HG02763 (cell line): ENCODE measurements around the gene TSNAXIP1.
A peak's percentile ranks its signal among the peaks of the same experiment; 100 is the strongest.

Experiments used
- ATAC-seq: cut with Tn5 transposase; IDR thresholded peaks from one replicate; pipeline ENCODE4 v1.9.1; 2021; ENCODE audit warnings: mild to moderate bottlenecking, moderate library complexity; ENCODE audit not compliant: unreplicated experiment

The TSNAXIP1 gene, protein sequence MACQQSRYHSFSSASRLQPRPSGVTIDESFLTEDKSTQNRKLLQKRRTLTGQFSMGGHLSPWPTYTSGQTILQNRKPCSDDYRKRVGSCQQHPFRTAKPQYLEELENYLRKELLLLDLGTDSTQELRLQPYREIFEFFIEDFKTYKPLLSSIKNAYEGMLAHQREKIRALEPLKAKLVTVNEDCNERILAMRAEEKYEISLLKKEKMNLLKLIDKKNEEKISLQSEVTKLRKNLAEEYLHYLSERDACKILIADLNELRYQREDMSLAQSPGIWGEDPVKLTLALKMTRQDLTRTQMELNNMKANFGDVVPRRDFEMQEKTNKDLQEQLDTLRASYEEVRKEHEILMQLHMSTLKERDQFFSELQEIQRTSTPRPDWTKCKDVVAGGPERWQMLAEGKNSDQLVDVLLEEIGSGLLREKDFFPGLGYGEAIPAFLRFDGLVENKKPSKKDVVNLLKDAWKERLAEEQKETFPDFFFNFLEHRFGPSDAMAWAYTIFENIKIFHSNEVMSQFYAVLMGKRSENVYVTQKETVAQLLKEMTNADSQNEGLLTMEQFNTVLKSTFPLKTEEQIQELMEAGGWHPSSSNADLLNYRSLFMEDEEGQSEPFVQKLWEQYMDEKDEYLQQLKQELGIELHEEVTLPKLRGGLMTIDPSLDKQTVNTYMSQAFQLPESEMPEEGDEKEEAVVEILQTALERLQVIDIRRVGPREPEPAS

DNA sequence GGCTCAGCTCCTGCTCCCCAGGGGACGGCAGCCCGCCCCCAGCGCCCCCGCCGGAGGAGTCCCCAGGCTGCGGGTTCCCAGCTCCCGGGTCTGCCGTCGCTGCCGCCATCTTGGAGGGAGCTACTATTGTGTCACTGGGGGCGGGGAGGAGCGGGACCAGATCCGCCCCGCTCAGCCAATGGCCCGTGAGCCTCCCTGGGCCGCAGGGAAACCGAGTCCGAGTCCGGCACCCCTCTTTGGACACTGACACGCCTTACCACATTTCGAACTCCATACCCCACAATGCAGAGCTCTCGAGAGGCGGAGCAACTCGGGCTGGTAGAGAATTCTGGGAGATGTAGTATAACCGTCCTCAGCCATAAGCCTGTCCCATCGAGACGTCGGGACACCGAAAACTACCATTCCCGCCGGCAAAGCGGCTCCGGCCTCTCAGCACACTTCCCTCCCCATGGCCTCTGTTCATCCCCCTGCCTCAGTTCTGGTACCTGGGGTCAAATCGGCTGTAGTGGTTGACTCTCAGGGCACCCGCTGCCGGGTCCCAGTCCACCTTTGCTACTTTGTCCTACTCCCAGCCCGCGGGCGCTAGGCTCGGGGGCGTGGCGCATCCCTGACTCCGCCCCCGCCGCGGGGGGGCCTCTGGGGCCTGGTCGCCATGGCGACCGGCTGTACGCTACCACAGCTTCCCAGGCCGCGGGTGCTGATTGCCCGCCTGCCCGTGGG is at the start of gene TSNAXIP1, which contains the start of gene RANBP10:
TSNAXIP1 (plus strand) TSS at position 462 of the 720 bp plus-strand sequence. CDS start 261 bp downstream, outside the sequence.
RANBP10 (minus strand) TSS at position 133 of the 720 bp plus-strand sequence; CDS start at position 109, 24 bp downstream.
- ATAC-seq, result peak; percentile 86

DNA sequence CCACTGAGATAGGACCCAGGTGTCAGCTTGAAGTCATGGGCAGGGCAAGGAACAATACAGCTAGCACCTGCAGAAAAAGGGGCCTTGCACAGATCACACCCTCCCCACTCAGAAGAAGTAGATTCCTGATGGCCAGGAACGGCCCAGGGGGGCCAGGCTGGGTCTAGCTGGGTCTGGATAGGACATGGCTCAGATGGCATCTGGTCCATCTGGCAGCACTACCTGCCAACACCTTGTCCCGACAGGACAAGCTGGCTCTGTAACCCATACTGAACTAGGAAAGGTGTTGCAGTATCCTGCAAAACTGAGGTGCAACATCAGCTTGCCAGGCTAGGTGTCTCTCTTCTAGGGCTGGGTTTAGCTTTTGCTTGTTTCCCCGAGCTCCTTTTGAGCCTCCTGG is 48.7 kb upstream of the TSNAXIP1 start:
- no peak for ATAC-seq

DNA sequence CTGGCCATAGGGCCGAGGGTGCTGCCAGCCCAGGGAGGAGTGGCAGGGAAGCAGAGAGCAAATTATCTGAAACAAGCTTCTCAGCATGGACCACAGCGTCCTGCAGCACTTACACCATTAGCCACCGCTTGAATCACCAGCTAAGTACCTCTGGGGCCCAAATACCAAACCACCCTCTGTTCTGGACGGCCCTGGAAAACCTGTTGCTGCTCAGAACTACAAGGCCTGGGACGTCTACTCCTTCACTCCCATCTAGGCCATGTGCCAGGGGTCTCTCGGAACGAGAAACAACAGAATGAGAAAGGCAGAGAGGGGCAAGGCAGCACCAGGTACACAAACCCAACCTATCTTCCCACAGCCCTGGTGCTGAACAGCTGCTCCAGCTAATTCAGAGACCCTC is 47.7 kb upstream of the TSNAXIP1 start:
- ATAC-seq, result no peak

DNA sequence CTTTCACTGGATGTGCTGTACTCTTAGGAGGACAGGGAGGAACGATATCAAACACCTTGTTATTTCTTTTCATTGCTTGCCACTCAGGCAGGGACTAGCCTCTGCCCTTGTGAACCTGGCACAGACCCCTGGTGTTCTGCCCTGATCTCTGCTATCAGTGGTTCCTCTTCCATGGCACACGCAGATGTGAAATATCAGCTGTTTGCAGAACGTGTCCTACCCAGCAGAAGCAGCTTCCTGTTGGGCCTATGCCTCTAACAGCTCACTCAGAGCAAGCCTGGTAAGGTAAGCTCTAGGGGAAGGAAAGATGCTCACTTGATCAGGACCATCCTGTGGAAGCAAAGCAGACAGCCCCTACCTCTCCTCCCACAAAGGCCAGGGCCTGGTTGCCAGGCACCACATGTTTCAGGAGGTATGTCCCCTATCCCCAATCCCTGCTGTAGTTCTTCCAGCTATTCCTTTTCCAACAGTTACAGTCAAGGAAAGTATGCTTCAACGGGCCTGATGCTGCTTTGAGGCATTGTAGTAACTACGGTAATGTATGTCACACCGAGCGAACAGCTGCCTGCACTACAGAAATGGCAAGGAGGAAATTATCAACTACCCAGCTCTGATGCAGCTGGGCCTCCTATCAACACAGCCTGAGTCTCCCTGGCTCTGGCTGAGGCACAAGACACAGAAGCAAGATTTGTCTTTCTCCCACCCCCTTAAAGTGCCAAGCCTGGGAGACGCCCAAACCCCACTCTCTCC is 46.3 kb upstream of the TSNAXIP1 start:
- ATAC-seq, result no peak

DNA sequence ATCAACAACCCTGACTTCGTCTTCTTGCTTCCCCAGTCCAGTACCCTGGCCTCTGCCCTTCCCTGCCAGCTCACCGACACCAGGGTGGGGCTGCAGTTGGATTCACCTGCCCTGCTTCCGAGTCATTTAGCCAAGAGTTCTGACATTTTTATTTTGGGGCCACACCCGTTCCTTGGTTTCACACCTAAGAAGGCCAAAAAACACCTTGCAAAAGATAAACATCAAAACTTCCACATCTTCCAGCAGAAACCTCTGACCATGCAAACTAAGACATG is 45.8 kb upstream of the TSNAXIP1 start:
- ATAC-seq, result no peak

DNA sequence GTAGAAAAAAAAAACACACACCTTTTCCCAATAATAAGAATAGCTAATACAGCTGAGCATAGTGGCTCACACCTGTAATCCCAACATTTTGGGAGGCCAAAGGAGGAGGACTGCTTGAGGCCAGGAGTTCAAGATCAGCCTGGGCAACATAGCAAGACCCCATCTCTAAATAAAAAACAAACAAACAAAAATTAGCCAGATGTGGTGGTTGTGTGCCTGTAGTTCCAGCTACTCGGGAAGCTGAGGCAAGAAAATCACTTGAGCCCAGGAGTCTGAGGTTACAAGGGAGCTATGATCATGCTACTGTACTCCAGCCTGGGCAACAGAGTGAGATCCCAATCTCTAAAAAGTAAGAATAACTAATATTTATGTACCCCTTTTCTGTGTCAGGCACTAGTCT is 44.8 kb upstream of the TSNAXIP1 start:
- no peak for ATAC-seq

DNA sequence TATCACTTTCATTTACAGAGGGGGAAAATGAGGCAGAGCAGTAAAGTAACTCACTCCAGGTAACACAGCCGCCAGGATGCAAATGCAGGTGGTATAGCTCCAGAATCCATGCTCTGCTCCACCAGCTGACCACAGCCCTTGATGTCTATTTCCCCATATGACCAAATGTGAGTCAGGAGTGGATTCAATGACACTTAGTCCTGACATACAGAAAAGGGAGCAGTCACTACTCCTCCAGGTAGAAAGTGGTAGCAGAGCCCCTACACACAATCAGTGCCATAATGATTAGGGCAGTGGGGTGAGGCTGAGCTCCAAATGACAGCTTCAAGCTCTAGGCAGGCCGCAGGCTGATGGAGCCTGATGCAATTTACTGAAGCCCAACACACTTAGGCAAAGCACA is 44.3 kb upstream of the TSNAXIP1 start:
- ATAC-seq, result no peak

DNA sequence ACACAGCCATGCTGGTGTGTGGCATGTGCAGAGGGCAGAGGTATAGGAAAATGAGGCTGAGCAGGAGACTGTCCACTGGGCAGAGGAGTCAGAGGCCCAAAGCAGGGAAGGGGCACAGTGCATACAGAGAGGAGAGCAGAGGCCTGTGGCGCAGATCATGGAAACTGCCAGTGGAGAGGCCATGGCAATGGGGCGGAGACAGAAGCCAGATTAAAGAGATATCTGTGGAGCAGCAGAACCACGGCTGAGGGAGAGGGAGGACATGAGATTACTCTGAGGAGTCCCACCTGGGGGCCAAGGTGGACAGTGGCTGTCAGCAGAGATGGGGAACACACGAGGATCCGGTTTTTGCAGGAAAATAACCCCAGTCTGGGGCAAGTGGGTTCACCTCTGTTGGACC is 43.6 kb upstream of the TSNAXIP1 start:
- ATAC-seq, result no peak

DNA sequence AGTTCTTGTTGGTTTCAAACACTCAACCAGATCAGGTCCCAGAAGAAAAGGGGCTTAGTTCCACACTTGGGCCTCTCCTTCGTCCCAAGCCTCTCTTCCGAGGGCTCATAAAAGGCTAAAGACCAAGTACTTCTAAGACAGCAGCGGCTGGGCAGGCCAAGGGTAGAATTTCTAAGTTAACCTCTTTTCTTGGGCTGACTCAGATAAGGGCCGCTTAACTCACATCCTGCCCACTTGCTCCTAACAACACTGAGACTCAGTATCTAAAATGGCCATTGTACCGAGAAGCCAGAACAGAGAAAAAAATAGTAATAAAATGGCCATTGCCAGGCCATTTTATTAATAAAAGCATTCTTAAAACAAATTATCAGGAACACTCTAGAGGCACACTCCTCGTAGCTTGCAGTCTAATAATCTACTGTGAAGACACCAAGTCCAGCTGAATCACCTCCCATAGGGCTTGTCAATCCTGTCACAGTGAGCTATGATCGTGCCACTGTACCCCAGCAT is 42.5 kb upstream of the TSNAXIP1 start:
- no peak for ATAC-seq

DNA sequence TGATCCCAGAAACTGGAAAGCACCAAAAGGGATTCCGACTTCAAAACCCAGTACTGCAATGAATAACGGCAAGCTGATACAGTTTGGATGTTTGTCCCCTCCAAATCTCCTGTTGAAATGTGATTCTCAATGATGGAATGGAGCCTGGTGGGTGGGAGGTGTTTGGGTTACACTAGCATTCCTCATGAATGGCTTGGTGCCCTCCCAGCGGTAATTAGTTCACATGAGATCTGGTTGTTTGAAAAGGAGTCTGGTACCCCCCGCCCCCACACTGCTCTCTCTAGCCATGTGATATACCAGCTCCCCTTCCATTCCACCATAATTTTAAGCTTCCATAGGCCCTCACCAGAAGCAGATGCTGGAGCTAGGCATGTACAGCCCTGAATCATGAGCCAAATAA is 40.4 kb upstream of the TSNAXIP1 start:
- ATAC-seq, result no peak

DNA sequence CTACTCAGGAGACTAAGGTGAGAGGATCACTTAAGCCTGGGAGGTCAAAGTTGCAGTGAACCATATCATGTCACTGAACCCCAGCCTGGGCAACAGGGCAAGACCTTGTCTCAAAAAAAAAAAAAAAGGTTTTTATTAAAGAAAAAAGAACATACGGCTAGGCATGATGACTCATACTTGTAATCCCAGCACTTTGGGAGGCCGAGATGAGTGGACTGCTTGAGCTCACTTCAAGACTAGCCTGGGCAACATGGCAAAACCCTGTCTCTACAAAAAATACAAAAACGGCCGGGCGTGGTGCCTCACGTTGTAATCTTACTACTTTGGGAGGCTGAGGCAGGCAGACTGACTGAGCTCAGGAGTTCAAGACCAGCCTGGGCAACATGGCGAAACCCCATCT is 38.7 kb upstream of the TSNAXIP1 start:
- ATAC-seq, result no peak

DNA sequence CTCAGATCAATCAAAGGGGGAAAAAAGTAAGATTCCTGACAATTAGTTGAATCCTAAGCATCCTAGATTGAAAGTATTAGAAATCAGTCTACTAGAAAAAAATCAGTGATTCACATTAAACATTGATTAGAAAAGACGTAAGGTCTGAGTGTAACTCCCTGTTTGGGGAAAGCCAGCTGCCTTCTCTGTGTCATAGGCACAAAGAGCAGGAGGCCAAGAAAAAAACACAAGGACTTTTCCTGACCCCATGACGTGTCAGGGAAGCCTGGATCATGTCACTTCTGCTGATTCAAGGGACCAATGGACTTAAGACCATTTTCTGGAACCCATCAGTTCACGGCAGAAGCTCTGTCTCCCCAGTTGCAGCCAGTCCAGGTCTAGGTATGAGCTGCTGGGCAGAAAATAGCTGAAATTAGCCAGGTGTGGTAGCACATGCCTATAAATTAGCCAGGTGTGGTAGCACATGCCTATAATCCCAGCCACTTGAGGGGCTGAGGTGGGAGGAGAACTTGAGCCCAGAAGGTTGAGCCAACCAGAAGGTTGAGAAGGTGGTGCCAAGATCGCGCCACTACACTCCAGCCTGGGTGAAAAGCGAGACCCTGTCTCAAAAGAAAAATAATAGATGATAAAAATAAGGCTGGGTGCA is 36.2 kb upstream of the TSNAXIP1 start:
- ATAC-seq, result no peak

DNA sequence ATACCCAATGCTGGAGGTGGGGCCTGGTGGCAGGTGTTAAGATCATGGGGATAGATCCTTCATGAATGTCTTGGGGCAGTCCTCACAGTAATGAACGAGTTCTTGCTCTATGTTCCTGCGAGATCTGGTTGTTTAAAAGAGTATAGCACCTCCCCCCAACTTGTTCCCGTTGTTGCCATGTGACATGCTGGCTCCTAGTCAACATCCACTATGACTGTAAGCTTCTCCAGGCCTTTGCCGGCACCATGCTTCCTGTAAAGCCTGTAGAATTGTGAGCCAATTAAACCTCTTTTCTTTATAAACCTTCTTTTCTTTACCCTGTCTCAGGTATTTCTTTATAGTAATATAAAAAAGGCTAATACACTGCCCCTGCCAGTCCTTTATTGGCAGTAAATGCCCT is 33.6 kb upstream of the TSNAXIP1 start:
- no peak for ATAC-seq

DNA sequence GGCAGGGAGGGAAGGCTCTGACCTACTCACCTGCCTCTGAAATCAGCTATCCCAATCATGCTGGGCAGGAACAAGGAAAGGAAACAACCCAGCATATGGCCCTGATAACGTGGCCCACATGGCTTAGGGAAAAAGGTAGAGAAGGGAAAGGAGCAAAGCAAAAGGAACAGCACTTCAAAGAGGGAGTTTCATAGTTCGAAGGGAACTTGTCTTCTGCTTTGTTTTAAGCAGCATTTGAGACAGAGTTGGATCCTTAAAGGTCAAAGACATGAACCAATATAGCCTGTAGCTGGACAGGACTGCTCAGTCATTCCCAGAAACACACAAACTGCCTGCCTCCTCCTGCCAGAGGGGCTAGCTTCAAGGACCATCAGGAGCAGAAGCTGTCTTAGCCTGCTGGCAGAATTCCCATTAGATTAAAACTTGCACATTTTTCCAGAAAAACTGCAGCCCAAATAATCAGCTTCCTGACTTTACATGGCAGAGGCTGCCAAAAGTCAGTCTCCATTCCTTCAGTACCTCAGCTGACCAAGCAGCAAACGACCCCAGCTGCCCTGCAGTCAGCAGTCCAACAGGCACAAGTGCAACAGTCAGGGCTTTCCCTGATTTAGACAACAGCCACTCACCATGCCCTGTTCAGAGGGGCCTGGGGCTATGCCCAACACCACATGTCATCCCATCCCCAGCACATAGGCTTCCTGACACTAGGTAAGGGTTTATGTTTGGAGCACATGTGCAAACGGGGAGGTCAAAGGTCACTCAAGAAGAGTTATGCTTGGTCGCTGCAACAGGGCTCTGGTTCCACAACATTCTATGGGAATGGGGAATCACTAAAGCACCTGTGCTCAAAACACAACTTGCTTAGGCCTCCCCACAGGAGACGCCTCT is 32.9 kb upstream of the TSNAXIP1 start:
- no peak for ATAC-seq

DNA sequence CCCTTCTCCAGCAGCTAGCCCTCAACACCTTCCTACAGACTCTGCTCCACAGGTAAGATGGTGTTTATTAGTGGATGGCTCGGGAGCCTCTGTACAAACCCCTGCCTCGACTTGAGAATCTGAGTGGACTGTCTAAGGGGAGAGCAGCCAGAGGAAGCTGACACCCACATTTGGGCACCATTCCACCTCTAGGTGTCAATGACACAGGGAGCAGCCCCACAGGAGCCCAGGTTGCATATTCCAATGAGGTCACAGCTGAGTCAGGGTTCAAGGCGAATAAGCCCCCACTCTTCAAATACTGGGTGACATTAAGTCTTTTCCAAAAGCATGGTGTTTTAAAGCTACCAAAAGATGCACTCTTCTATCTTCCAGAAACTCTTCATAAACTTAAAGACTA is 32.2 kb upstream of the TSNAXIP1 start:
- no peak for ATAC-seq

DNA sequence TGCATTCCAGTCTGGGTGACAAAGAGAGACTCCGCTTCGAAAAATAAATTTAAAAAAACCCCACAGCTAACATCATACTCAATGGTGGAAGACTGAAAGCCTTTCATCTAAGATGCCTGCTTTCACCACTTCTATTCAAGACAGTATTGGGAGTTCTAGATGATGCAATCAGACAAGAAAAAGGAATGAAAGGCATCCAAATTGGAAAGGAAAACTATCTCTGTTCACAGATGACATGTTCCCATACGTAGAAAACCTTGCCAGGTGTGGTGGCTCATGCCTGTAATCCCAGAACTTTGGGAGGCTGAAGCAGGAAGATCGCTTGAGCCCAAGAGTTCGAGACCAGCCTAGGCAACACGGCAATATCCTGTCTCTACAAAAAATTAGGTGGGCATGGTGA is 31.4 kb upstream of the TSNAXIP1 start:
- ATAC-seq, result no peak

DNA sequence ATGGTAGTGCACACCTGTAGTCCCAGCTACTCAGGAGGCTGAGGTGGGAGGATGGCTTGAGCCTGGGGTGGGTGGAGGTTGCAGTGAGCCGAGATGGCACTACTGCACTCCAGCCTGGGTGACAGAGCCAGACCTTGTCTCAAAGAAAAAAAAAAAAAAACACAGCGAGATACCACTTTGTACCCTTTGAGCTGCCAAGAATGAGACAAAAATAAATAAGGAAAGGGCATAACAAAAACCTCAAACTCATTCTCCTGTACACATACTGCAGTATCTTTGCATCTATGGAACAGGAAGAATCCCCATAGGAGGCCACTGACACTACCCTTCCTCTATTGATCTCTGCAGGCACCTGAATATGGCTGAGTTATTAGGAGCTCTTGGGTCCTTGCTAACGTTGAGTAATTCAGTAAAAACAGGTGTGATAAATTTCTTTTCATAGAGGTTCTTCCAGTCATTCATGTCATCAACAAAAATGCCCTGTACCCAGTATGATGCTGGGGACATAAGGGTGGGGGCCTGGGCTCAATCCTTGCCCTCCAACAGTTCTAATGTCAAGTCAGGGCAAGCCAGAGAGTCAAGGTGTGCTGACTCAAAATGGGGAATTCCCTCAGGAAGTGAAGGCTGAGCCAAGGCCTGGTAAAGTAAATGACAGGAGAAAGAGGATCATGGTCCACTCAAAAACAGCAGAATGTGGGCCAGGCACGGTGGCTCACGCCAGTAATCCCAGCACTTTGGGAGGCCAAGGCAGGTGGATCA is 27.3 kb upstream of the TSNAXIP1 start:
- ATAC-seq, result no peak

DNA sequence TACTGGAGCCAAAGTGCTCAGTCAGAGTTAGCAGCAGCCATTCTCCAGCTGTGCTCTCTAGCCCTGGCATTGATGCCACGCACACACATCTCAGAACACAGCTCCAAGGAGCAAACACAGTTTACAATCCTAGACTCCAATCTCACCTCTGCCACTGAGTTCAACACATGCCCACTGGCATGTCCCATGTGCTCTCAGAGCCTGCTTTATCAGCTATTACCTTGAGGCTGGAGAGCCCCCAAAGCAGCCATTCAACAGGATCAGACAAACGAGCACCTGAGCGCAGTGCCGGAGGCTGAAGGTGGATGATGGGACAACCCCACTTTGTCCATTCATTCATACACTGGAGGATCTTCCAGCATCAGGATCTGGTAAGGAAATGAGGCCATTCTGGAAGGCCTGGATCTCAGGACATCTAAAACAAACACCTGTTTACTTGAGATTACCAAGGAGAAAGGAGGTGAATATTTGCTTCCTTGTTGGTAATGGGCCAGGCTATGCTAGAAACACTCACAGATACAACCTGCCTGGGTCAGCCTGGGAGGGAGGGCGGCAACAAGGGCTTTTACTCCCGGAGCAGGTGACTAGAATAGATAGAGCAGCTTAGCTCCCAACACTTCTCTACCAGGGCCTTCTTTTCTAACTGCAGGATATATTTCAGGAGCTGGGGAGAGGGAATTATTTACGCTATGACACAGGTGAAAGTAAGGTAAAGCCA is 25.7 kb upstream of the TSNAXIP1 start:
- no peak for ATAC-seq
